Small intestine (tissue), 7 donors: Measurements from ENCODE around the gene AHDC1. TPM values are rescaled to one million over a fixed set of nuclear protein-coding genes. Genes with fewer than 3 reads are reported as not detected.
A peak's percentile ranks its signal among the peaks of the same experiment; 100 is the strongest.

Experiments
- DNase-seq, 2 donors: peaks; one replicate each; pipeline versions ENCODE4 v3.0.0 to v3.0.0-alpha.2; 2013
- FAIRE-seq: peaks from 2 replicates; lab custom pipeline; 2012; peaks lifted over from hg19 to GRCh38; lab: Jason Lieb, UNC
- H3K27ac ChIP-seq, 3 donors: one replicate each; pipeline ENCODE4 v1.5.1; 2013; ENCODE audit warnings: low read length in 2 of 3, mild to moderate bottlenecking in 2 of 3, control low read depth in 1 of 3, inconsistent platforms in 1 of 3, low read depth in 1 of 3, moderate library complexity in 1 of 3
- H3K27me3 ChIP-seq, 3 donors: one replicate each; pipeline ENCODE4 v1.6.1; 2013; ENCODE audit warnings: low read length in 3 of 3, inconsistent platforms in 1 of 3; ENCODE audit not compliant: control insufficient read depth in 3 of 3, insufficient read depth in 3 of 3
- H3K36me3 ChIP-seq, 3 donors: one replicate each; pipeline ENCODE4 v1.6.1; 2013; ENCODE audit warnings: low read length in 3 of 3, inconsistent platforms in 1 of 3, low read depth in 1 of 3, mild to moderate bottlenecking in 1 of 3, moderate library complexity in 1 of 3; ENCODE audit not compliant: control insufficient read depth in 3 of 3, insufficient read depth in 2 of 3
- H3K4me1 ChIP-seq, 3 donors: one replicate each; pipeline ENCODE4 v1.6.1; 2013; ENCODE audit warnings: low read length in 2 of 3, inconsistent platforms in 1 of 3, low read depth in 1 of 3, mild to moderate bottlenecking in 1 of 3, moderate library complexity in 1 of 3; ENCODE audit not compliant: control insufficient read depth in 3 of 3, insufficient read depth in 2 of 3
- H3K4me3 ChIP-seq, 3 donors: one replicate each; pipeline ENCODE4 v1.5.1; 2013; ENCODE audit warnings: low read length in 3 of 3, control low read depth in 1 of 3, inconsistent platforms in 1 of 3, low read depth in 1 of 3, mild to moderate bottlenecking in 1 of 3, moderate library complexity in 1 of 3
- H3K9me3 ChIP-seq, 2 donors: one replicate each; pipeline ENCODE4 v1.6.1; 2013; ENCODE audit warnings: low read depth in 1 of 2, low read length in 1 of 2; ENCODE audit not compliant: control insufficient read depth in 2 of 2, insufficient read depth in 1 of 2
- WGBS, 3 donors: extraction: QIAGEN DNeasy Blood & Tissue Kit; methylation state at CpG; one replicate each; pipeline ENCODE4 v1.1.7; 2013; 5-methylcytosine and 5-hydroxymethylcytosine counted together
- polyA plus RNA-seq, 4 donors: library from polyadenylated mRNA; stranded (reverse) in 3 of 4; unstranded in 1 of 4; fragments of 200-250 nt in 3 of 4; fragments of 120-200 nt in 1 of 4; gene quantifications; one replicate each; pipeline versions ENCODE4 v1.2.1 to v1.2.3, GENCODE V29; 2013
- donor health status: healthy with polysubstance abuse.
- donor health status: control.
- donor health status: control.
- donor health status: Bipolar disorder and iron deficiency.
- donor health status: healthy.

AHDC1 gene
- polyA plus RNA-seq, 4 donors, result 3.5 to 17.4 (median 6.9) TPM

GRCh38 chr1:27595597-27595996 is 8.3 kb downstream of the AHDC1 start:
- WGBS, 3 donors, result 63 to 76% (median 71%) methylated on average over 5 of the region's 5 CpGs
- Histone ChIP-seq H3K36me3 (peaks cover 0 to 76% (median 0%) of the 10 kb centered on the region in 3 donors), H3K27me3 (no peaks in the 10 kb centered on the region), H3K4me3 (no peak overlapping the region), H3K4me1 (peaks cover 0 to 63% (median 5%) of the 10 kb centered on the region in 3 donors), H3K27ac (no peak overlapping the region), H3K9me3 (no peaks in the 10 kb centered on the region)
- DNase-seq (no peak), FAIRE-seq (no peak)

- DNase-seq, result no peak
- Histone ChIP-seq H3K4me1 (peaks cover 0 to 64% (median 5%) of the 10 kb centered on the region in 3 donors), H3K9me3 (no peaks in the 10 kb centered on the region), H3K27me3 (no peaks in the 10 kb centered on the region), H3K27ac (no peak overlapping the region), H3K36me3 (peaks cover 0 to 83% (median 0%) of the 10 kb centered on the region in 3 donors), H3K4me3 (no peak overlapping the region)
- 73 to 86% (median 84%) methylated on average over 17 of the region's 17 CpGs for WGBS, 3 donors
- no peak for FAIRE-seq
These were observed 9.1 kb downstream of the AHDC1 start for GRCh38 chr1:27594564-27595510.

GRCh38 chr1:27593678-27594563 is 10.0 kb downstream of the AHDC1 start:
- peaks cover 0 to 56% (median 5%) of the 10 kb centered on the region in 3 donors for H3K4me1 ChIP-seq
- 78 to 89% (median 83%) methylated on average over 8 of the region's 8 CpGs for WGBS, 3 donors
- no peaks in the 10 kb centered on the region for H3K9me3 ChIP-seq
- no peak overlapping the region for H3K27ac ChIP-seq
- DNase-seq, result no peak
- FAIRE-seq, result no peak
- H3K4me3 ChIP-seq, result no peak overlapping the region
- peaks cover 0 to 80% (median 0%) of the 10 kb centered on the region in 3 donors for H3K36me3 ChIP-seq
- no peaks in the 10 kb centered on the region for H3K27me3 ChIP-seq

- Histone ChIP-seq H3K4me1 (peaks cover 0 to 48% (median 5%) of the 10 kb centered on the region in 3 donors), H3K27ac (no peak overlapping the region)
- 79 to 91% (median 91%) methylated on average over 16 to 17 of the region's 17 CpGs for WGBS, 3 donors
These were observed 10.8 kb downstream of the AHDC1 start for GRCh38 chr1:27592931-27593677.

GRCh38 chr1:27592232-27592930 is 11.6 kb downstream of the AHDC1 start:
- no peaks in the 10 kb centered on the region for H3K9me3 ChIP-seq
- WGBS, 3 donors, result 84 to 89% (median 84%) methylated on average over 19 to 22 of the region's 22 CpGs
- H3K4me1 ChIP-seq, result peaks cover 0 to 41% (median 5%) of the 10 kb centered on the region in 3 donors
- FAIRE-seq (no peak), DNase-seq (no peak)
- H3K36me3 ChIP-seq, result peaks cover 0 to 82% (median 0%) of the 10 kb centered on the region in 3 donors
- no peaks in the 10 kb centered on the region for H3K27me3 ChIP-seq
- H3K4me3 ChIP-seq, result no peak overlapping the region
- H3K27ac ChIP-seq, result no peak overlapping the region

More at GRCh38 chr1:27592931-27593677, 10.8 kb downstream of the AHDC1 start:
- Histone ChIP-seq H3K36me3 (peaks cover 0 to 82% (median 0%) of the 10 kb centered on the region in 3 donors), H3K4me3 (no peak overlapping the region), H3K9me3 (no peaks in the 10 kb centered on the region), H3K27me3 (no peaks in the 10 kb centered on the region)
- no peak for DNase-seq
- no peak for FAIRE-seq

- no peak for FAIRE-seq
- no peak for DNase-seq
- Histone ChIP-seq H3K4me3 (no peak overlapping the region), H3K4me1 (peaks cover 0 to 35% (median 5%) of the 10 kb centered on the region in 3 donors), H3K36me3 (peaks cover 0 to 82% (median 0%) of the 10 kb centered on the region in 3 donors), H3K27ac (peak overlapping the region in 1 of 3 donors; percentile 47), H3K9me3 (no peaks in the 10 kb centered on the region), H3K27me3 (no peaks in the 10 kb centered on the region)
- WGBS, 3 donors, result 60 to 71% (median 64%) methylated on average over 4 of the region's 4 CpGs
These were observed 12.3 kb downstream of the AHDC1 start for GRCh38 chr1:27591622-27592021.

GRCh38 chr1:27590917-27591508 is 12.9 kb downstream of the AHDC1 start:
- Histone ChIP-seq H3K4me1 (peaks cover 0 to 31% (median 5%) of the 10 kb centered on the region in 3 donors), H3K9me3 (no peaks in the 10 kb centered on the region), H3K27me3 (no peaks in the 10 kb centered on the region), H3K4me3 (no peak overlapping the region), H3K27ac (peak overlapping the region in 1 of 3 donors; percentile 47), H3K36me3 (peaks cover 0 to 82% (median 0%) of the 10 kb centered on the region in 3 donors)
- WGBS, 3 donors, result 59 to 63% (median 60%) methylated on average over 5 of the region's 5 CpGs
- FAIRE-seq (no peak), DNase-seq (peak; percentile 51 to 65)
